Suprapubic skin (tissue), 3 donors: Measurements from ENCODE around the gene SSX4.
"Not testable (repeated sequence)": the region's sequence is repeated elsewhere in the genome, so short reads cannot be mapped to it uniquely, and the experiment has no call there.

ENCODE experiments used
- CTCF ChIP-seq, 2 donors: fragments of 200-600 bp in 1 of 2; fragments of 450-650 bp in 1 of 2; sonication (generic) in 1 of 2; IDR thresholded peaks; one replicate each; pipeline ENCODE4 v1.5.1; 2016 to 2019; ENCODE audit warnings: antibody characterized with exemption in 2 of 2, mild to moderate bottlenecking in 1 of 2, moderate library complexity in 1 of 2
- EP300 ChIP-seq: sonication (generic); formaldehyde crosslinking; IDR thresholded peaks from one replicate; pipeline ENCODE4 v1.6.1; 2017; ENCODE audit warnings: antibody characterized with exemption
- POLR2A ChIP-seq, 2 donors: fragments of 450-650 bp; IDR thresholded peaks; one replicate each; pipeline ENCODE4 v1.6.1; 2017; ENCODE audit warnings: antibody characterized with exemption in 2 of 2, mild to moderate bottlenecking in 2 of 2, moderate library complexity in 2 of 2

DNA sequence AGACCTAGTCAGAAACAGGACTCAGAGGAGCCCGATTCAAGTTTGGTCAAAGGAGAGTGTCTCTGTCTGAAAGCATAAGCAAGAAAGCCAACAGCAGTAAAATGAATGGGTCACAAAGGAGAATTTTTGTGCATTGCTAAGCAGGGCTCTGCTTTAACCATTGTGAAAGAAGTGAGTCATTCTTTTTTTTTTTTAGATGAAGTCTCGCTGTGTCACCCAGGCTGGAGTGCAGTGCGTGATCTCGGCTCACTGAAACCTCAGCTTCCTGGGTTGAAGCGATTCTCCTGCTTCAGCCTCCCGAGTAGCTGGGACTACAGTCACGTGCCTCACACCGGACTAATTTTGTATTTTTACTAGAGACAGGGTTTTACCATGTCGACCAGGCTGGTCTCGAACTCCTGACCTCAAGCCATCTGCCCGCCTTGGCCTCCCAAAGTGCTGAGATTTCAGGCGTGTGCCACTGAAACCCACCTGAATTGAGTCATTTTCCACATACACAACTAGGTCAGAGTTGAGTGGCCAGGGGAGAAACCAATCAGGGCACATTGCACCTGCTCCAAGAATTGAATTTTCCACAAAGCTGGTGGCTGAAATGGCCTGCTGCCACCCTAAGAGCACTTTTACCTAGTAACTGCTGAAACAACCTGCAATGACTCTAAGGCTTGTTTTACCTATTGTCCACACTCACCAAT, 15.5 kb upstream of the SSX4 start:
- not testable (repeated sequence) for TF ChIP-seq CTCF (IDR thresholded peaks at IDR 0.05); POLR2A (IDR thresholded peaks at IDR 0.05); EP300
